Stomach smooth muscle (tissue), 2 donors: Measurements from ENCODE around the gene GLIS2.

Experiments used
- H3K27ac ChIP-seq: one replicate; pipeline ENCODE4 v1.7.0; 2013; ENCODE audit warnings: mild to moderate bottlenecking, low read length, inconsistent platforms
- H3K27me3 ChIP-seq, 2 donors: one replicate each; pipeline ENCODE4 v1.7.0; 2013; ENCODE audit warnings: low read length in 2 of 2; ENCODE audit not compliant: insufficient read depth in 2 of 2, control insufficient read depth in 1 of 2
- H3K36me3 ChIP-seq, 2 donors: one replicate each; pipeline ENCODE4 v1.7.0; 2013; ENCODE audit warnings: low read length in 2 of 2; ENCODE audit not compliant: control insufficient read depth in 2 of 2, insufficient read depth in 2 of 2
- H3K4me1 ChIP-seq: one replicate; pipeline ENCODE4 v1.7.0; 2013; ENCODE audit warnings: low read length; ENCODE audit not compliant: control insufficient read depth, insufficient read depth
- H3K4me3 ChIP-seq, 2 donors: one replicate each; pipeline ENCODE4 v1.7.0; 2013; ENCODE audit warnings: low read length in 2 of 2
- H3K9ac ChIP-seq, 2 donors: one replicate each; pipeline ENCODE4 v1.7.0; 2013; ENCODE audit warnings: low read length in 2 of 2, mild to moderate bottlenecking in 1 of 2
- H3K9me3 ChIP-seq, 2 donors: one replicate each; pipeline ENCODE4 v1.7.0; 2013; ENCODE audit warnings: low read length in 2 of 2; ENCODE audit not compliant: control insufficient read depth in 2 of 2
- donor health status: healthy.
- donor health status: Pancreatic carcinoma.

GLIS2 gene

GRCh38 chr16:4297480-4297879, 18.4 kb upstream of the GLIS2 start:
- H3K27ac ChIP-seq = no peak overlapping the region
- peaks cover 24% of the 10 kb centered on the region for H3K4me1 ChIP-seq
- no peak overlapping the region for H3K4me3 ChIP-seq
- H3K27me3 ChIP-seq = no peaks in the 10 kb centered on the region
- H3K9ac ChIP-seq = no peak overlapping the region
- no peaks in the 10 kb centered on the region for H3K36me3 ChIP-seq
- no peaks in the 10 kb centered on the region for H3K9me3 ChIP-seq

- Histone ChIP-seq H3K27me3 (no peaks in the 10 kb centered on the region), H3K4me3 (peak overlapping the region; percentile 16 to 44), H3K9me3 (no peaks in the 10 kb centered on the region), H3K9ac (no peak overlapping the region), H3K27ac (peak overlapping the region; percentile 49), H3K36me3 (no peaks in the 10 kb centered on the region), H3K4me1 (peaks cover 14% of the 10 kb centered on the region)
Measured at GRCh38 chr16:4298761-4299522, 16.9 kb upstream of the GLIS2 start.

- no peaks in the 10 kb centered on the region for H3K9me3 ChIP-seq
- no peaks in the 10 kb centered on the region for H3K27me3 ChIP-seq
- no peak overlapping the region for H3K9ac ChIP-seq
- H3K4me3 ChIP-seq = no peak overlapping the region
- peaks cover 7% of the 10 kb centered on the region for H3K4me1 ChIP-seq
- no peaks in the 10 kb centered on the region for H3K36me3 ChIP-seq
- H3K27ac ChIP-seq = no peak overlapping the region
Measured at GRCh38 chr16:4301177-4301576, 14.7 kb upstream of the GLIS2 start.

- H3K4me3 ChIP-seq = no peak overlapping the region
- H3K9me3 ChIP-seq = no peaks in the 10 kb centered on the region
- H3K27me3 ChIP-seq = no peaks in the 10 kb centered on the region
- peaks cover 7% of the 10 kb centered on the region for H3K4me1 ChIP-seq
- no peaks in the 10 kb centered on the region for H3K36me3 ChIP-seq
- H3K9ac ChIP-seq = no peak overlapping the region
- no peak overlapping the region for H3K27ac ChIP-seq
Measured at GRCh38 chr16:4301968-4302367, 13.9 kb upstream of the GLIS2 start.

GRCh38 chr16:4303973-4304372, 11.9 kb upstream of the GLIS2 start:
- no peaks in the 10 kb centered on the region for H3K36me3 ChIP-seq
- H3K9me3 ChIP-seq = no peaks in the 10 kb centered on the region
- no peak overlapping the region for H3K9ac ChIP-seq
- no peaks in the 10 kb centered on the region for H3K27me3 ChIP-seq
- H3K27ac ChIP-seq = no peak overlapping the region
- H3K4me3 ChIP-seq = no peak overlapping the region
- H3K4me1 ChIP-seq = peaks cover 13% of the 10 kb centered on the region

- Histone ChIP-seq H3K9ac (peak overlapping the region; percentile 29 to 53), H3K4me3 (peak overlapping the region; percentile 77 to 80), H3K36me3 (no peaks in the 10 kb centered on the region), H3K9me3 (no peaks in the 10 kb centered on the region), H3K27ac (peak overlapping the region; percentile 87), H3K27me3 (no peaks in the 10 kb centered on the region), H3K4me1 (peaks cover 17% of the 10 kb centered on the region)
Measured at GRCh38 chr16:4306470-4307214, 9.2 kb upstream of the GLIS2 start.

GRCh38 chr16:4307215-4308037, 8.4 kb upstream of the GLIS2 start:
- Histone ChIP-seq H3K4me1 (peaks cover 17% of the 10 kb centered on the region), H3K4me3 (peak overlapping the region; percentile 77 to 80), H3K27me3 (no peaks in the 10 kb centered on the region), H3K9me3 (no peaks in the 10 kb centered on the region), H3K36me3 (no peaks in the 10 kb centered on the region), H3K27ac (peak overlapping the region; percentile 87), H3K9ac (peak overlapping the region; percentile 53 to 55)

GRCh38 chr16:4309102-4309832, 6.6 kb upstream of the GLIS2 start:
- peaks cover 17% of the 10 kb centered on the region for H3K4me1 ChIP-seq

GRCh38 chr16:4309833-4310266, 6.0 kb upstream of the GLIS2 start:
- peak overlapping the region; percentile 64 for H3K27ac ChIP-seq
- H3K4me1 ChIP-seq = peaks cover 22% of the 10 kb centered on the region
- H3K9ac ChIP-seq = peak overlapping the region in 1 of 2 donors; percentile 13
- no peaks in the 10 kb centered on the region for H3K27me3 ChIP-seq
- H3K36me3 ChIP-seq = no peaks in the 10 kb centered on the region
- no peaks in the 10 kb centered on the region for H3K9me3 ChIP-seq
- H3K4me3 ChIP-seq = no peak overlapping the region

More at GRCh38 chr16:4309102-4309832, 6.6 kb upstream of the GLIS2 start:
- Histone ChIP-seq H3K27me3 (no peaks in the 10 kb centered on the region), H3K9me3 (no peaks in the 10 kb centered on the region), H3K27ac (peak overlapping the region; percentile 64), H3K9ac (no peak overlapping the region), H3K36me3 (no peaks in the 10 kb centered on the region), H3K4me3 (no peak overlapping the region)
